ENCODE data around the gene TRMT1. TPM values are rescaled to one million over a fixed set of nuclear protein-coding genes. Genes with fewer than 3 reads are reported as not detected.
A peak's percentile ranks its signal among the peaks of the same experiment; 100 is the strongest.

The TRMT1 gene
- total and polyA plus RNA-seq, 2 donors (not counting 1 experiment from before 2014, with no cell fraction given), result 91.8 to 281 TPM

- peak overlapping the region; percentile 81 for H3K9ac ChIP-seq (ENCODE audit: low read length)
- DNase-seq, result peak; percentile 76
- Mint-ChIP-seq H3K27ac (peak overlapping the region; percentile 100), H3K27me3 (no peaks in the 10 kb centered on the region), H3K9me3 (ENCODE audit: insufficient read depth) (no peaks in the 10 kb centered on the region), H3K4me1 (peaks cover 55% of the 10 kb centered on the region), H3K4me3 (peak overlapping the region; percentile 97)
- peaks cover 27% of the 10 kb centered on the region for H4K20me1 ChIP-seq (ENCODE audit: control insufficient read depth, insufficient read depth, low read length, poor library complexity, severe bottlenecking)
- H3K36me3 ChIP-seq (replicated peaks in 1 of 2; ENCODE audit: control extremely low read depth in 1 of 2, control insufficient read depth in 1 of 2, extremely low read depth in 1 of 2, insufficient read depth in 2 of 2, low read length in 1 of 2), result peaks cover under 1 to 35% of the 10 kb centered on the region in 2 experiments
- intact Hi-C loops (cut with micrococcal nuclease), result loop anchor here (1.0 to 5.0 kb wide), 9 partner anchors 10 to 1277 kb away; partner anchors contain the start of genes ADGRE5, RFX1 and TRMT1
- no peak for ATAC-seq (ENCODE audit: low read depth)
- H2AFZ ChIP-seq (ENCODE audit: insufficient read depth, low read depth, low read length, poor library complexity, severe bottlenecking), result peak overlapping the region; percentile 87
- TF ChIP-seq CTCF (IDR thresholded peaks at IDR 0.05) (peak; percentile 67), EZH2 (IDR thresholded peaks at IDR 0.05; ENCODE audit: borderline replicate concordance, insufficient read depth, low read depth, low read length, poor library complexity, severe bottlenecking) (no peak)
- H3K9me3 ChIP-seq (ENCODE audit: control extremely low read depth in 1 of 3, control insufficient read depth in 2 of 3, insufficient read depth in 1 of 3, low read length in 2 of 3), result peaks cover 0 to 4% (median 0%) of the 10 kb centered on the region in 3 donors
- peak overlapping the region; percentile 83 to 100 for H3K27ac ChIP-seq (ENCODE audit: low read length in 2 of 2)
- peaks cover 33 to 62% of the 10 kb centered on the region in 2 donors for H3K4me1 ChIP-seq (ENCODE audit: control insufficient read depth in 2 of 2, insufficient read depth in 2 of 2, low read length in 2 of 2)
- peaks cover 58% of the 10 kb centered on the region for H3K79me2 ChIP-seq (ENCODE audit: control insufficient read depth, insufficient read depth, low read length)
- CTCF ChIA-PET, result interaction anchor here (0.7 to 5.6 kb wide), 20 partner anchors 8 to 325 kb away, joined by 3 to 108 read pairs (median 11); partner anchors contain the start of genes IER2, NACC1 and STX10
- WGBS (ENCODE audit: insufficient coverage), result 12% methylated on average over 5 of the region's 29 CpGs
- POLR2A ChIA-PET, result interaction anchor here (0.5 to 3.9 kb wide), 18 partner anchors 8 to 643 kb away, joined by 3 to 107 read pairs (median 6); partner anchors contain the start of genes CALR, IER2, JUNB and NACC1
- peak overlapping the region; percentile 99 for H3K4me2 ChIP-seq (replicated peaks; ENCODE audit: low read depth, low read length, poor library complexity, severe bottlenecking)
- H3K27me3 ChIP-seq (replicated peaks in 1 of 4; ENCODE audit: control extremely low read depth in 1 of 4, control insufficient read depth in 3 of 4, insufficient read depth in 4 of 4, low read length in 3 of 4), result no peaks in the 10 kb centered on the region
- peak overlapping the region; percentile 53 to 98 (median 65) for H3K4me3 ChIP-seq (ENCODE audit: control extremely low read depth in 1 of 5, extremely low read depth in 1 of 5, insufficient read depth in 1 of 5, low read depth in 2 of 5, low read length in 4 of 5)
These were observed 11.5 kb downstream of the TRMT1 start for GRCh38 chr19:13104848-13105711.

All from B cell (primary cell).